IgD-negative memory B cell (primary cell): ENCODE data around the gene MYO18A. TPM values are rescaled to one million over a fixed set of nuclear protein-coding genes. Genes with fewer than 3 reads are reported as not detected.
"Not testable (repeated sequence)": the region's sequence is repeated elsewhere in the genome, so short reads cannot be mapped to it uniquely, and the experiment has no call there.

ENCODE experiments used
- H3K27ac Mint-ChIP-seq, 3 donors: one replicate each; pipeline ENCODE4 v1.8.0; 2020 to 2022; ENCODE audit warnings: mild to moderate bottlenecking in 3 of 3, mixed read lengths in 3 of 3, moderate library complexity in 1 of 3
- H3K27me3 Mint-ChIP-seq: one replicate; pipeline ENCODE4 v1.8.0; 2021; ENCODE audit warnings: mixed read lengths
- H3K36me3 Mint-ChIP-seq: one replicate; pipeline ENCODE4 v1.8.0; 2020; ENCODE audit warnings: mild to moderate bottlenecking, mixed read lengths
- H3K4me1 Mint-ChIP-seq, 3 donors: one replicate each; pipeline ENCODE4 v1.8.0; 2020 to 2022; ENCODE audit warnings: mixed read lengths in 3 of 3, mild to moderate bottlenecking in 1 of 3
- H3K4me3 Mint-ChIP-seq, 4 donors: one replicate each; pipeline ENCODE4 v1.8.0; 2020 to 2022; ENCODE audit warnings: mild to moderate bottlenecking in 4 of 4, mixed read lengths in 4 of 4, moderate library complexity in 3 of 4
- H3K9me3 Mint-ChIP-seq, 3 donors: one replicate each; pipeline ENCODE4 v1.8.0; 2020 to 2021; ENCODE audit warnings: mixed read lengths in 3 of 3, mild to moderate bottlenecking in 1 of 3
- polyA plus RNA-seq: library from polyadenylated mRNA; unstranded; fragments of 300-500 nt; fragmentation: Illumina TruSeq; gene quantifications from one replicate; pipeline ENCODE4 v1.2.3, GENCODE V29; 2021

The MYO18A gene
- polyA plus RNA-seq, 1 donor from 2014 or later = 39.6 TPM

DNA sequence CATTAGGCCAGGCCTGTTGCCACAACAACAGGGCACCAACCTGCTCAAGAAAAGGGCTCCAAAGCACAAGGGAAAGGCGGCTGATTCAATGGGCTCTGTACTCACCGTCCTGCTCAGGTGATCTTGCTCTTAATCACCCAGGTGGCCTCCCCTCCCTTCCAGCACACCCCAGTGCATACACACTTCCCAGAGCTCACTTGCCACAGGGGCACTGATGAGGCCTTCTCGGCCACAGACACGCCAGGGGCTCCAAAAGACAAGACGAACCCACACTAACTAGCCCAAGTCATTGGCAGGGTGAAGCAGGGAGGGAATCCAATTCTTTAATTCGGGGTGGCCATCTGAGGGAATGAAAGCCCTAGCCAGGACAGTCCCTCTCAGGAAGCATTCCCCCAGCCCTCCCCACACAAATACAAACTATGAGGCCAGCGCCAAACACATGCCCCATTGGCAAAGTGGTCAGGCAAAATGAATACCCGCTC, 1.4 kb downstream of the MYO18A start:
- Mint-ChIP-seq H3K27ac (peak overlapping the region in 2 of 3 donors; percentile 15 to 53), H3K27me3 (no peaks in the 10 kb centered on the region), H3K4me3 (peak overlapping the region; percentile 38 to 85 (median 80)), H3K4me1 (peaks cover 8 to 17% (median 15%) of the 10 kb centered on the region in 3 donors), H3K9me3 (no peaks in the 10 kb centered on the region), H3K36me3 (no peaks in the 10 kb centered on the region)

- Mint-ChIP-seq H3K27ac (peak overlapping the region in 2 of 3 donors; percentile 15 to 63), H3K36me3 (no peaks in the 10 kb centered on the region), H3K27me3 (no peaks in the 10 kb centered on the region)
These were observed 2.1 kb downstream of the MYO18A start for GRCh38 chr17:29177871-29178749.

GRCh38 chr17:29177541-29177870, 2.7 kb downstream of the MYO18A start:
- Mint-ChIP-seq H3K27me3 (no peaks in the 10 kb centered on the region), H3K4me3 (peak overlapping the region in 3 of 4 donors; percentile 29 to 81 (median 79)), H3K4me1 (peaks cover 8 to 17% (median 15%) of the 10 kb centered on the region in 3 donors), H3K36me3 (no peaks in the 10 kb centered on the region), H3K9me3 (no peaks in the 10 kb centered on the region), H3K27ac (peak overlapping the region in 2 of 3 donors; percentile 11 to 78)

More at GRCh38 chr17:29177871-29178749, 2.1 kb downstream of the MYO18A start:
- peak overlapping the region; percentile 29 to 81 (median 80) for H3K4me3 Mint-ChIP-seq
- H3K9me3 Mint-ChIP-seq = no peaks in the 10 kb centered on the region
- peaks cover 8 to 17% (median 15%) of the 10 kb centered on the region in 3 donors for H3K4me1 Mint-ChIP-seq

- no peaks in the 10 kb centered on the region for H3K27me3 Mint-ChIP-seq
- no peaks in the 10 kb centered on the region for H3K9me3 Mint-ChIP-seq
- peak overlapping the region; percentile 11 to 97 (median 78) for H3K27ac Mint-ChIP-seq
- peaks cover 8 to 17% (median 15%) of the 10 kb centered on the region in 3 donors for H3K4me1 Mint-ChIP-seq
- H3K4me3 Mint-ChIP-seq = peak overlapping the region; percentile 79 to 95 (median 86)
- no peaks in the 10 kb centered on the region for H3K36me3 Mint-ChIP-seq
These were observed 3.4 kb downstream of the MYO18A start for GRCh38 chr17:29176558-29177351.

GRCh38 chr17:29175349-29175748, 4.8 kb downstream of the MYO18A start:
- peaks cover 8 to 17% (median 12%) of the 10 kb centered on the region in 3 donors for H3K4me1 Mint-ChIP-seq
- peak overlapping the region in 3 of 4 donors; percentile 28 to 95 (median 81) for H3K4me3 Mint-ChIP-seq
- H3K36me3 Mint-ChIP-seq = no peaks in the 10 kb centered on the region
- H3K9me3 Mint-ChIP-seq = no peaks in the 10 kb centered on the region
- no peaks in the 10 kb centered on the region for H3K27me3 Mint-ChIP-seq
- H3K27ac Mint-ChIP-seq = no peak overlapping the region

GRCh38 chr17:29172589-29172988, 7.6 kb downstream of the MYO18A start:
- peak overlapping the region in 1 of 4 donors; percentile 29 for H3K4me3 Mint-ChIP-seq
- no peaks in the 10 kb centered on the region for H3K27me3 Mint-ChIP-seq
- peaks cover 7 to 11% (median 8%) of the 10 kb centered on the region in 3 donors for H3K4me1 Mint-ChIP-seq
- H3K36me3 Mint-ChIP-seq = no peaks in the 10 kb centered on the region
- no peaks in the 10 kb centered on the region for H3K9me3 Mint-ChIP-seq
- H3K27ac Mint-ChIP-seq = no peak overlapping the region

GRCh38 chr17:29170682-29171081, 9.5 kb downstream of the MYO18A start:
- Mint-ChIP-seq H3K36me3 (no peaks in the 10 kb centered on the region), H3K27ac (peak overlapping the region in 1 of 3 donors; percentile 9), H3K9me3 (no peaks in the 10 kb centered on the region), H3K4me1 (peaks cover 0 to 4% (median 0%) of the 10 kb centered on the region in 3 donors), H3K27me3 (no peaks in the 10 kb centered on the region), H3K4me3 (no peak overlapping the region)

- H3K9me3 Mint-ChIP-seq = no peaks in the 10 kb centered on the region
- no peaks in the 10 kb centered on the region for H3K27me3 Mint-ChIP-seq
- H3K27ac Mint-ChIP-seq = no peak overlapping the region
These were observed 10.2 kb downstream of the MYO18A start for GRCh38 chr17:29169806-29170591.

GRCh38 chr17:29168759-29169126, 11.5 kb downstream of the MYO18A start:
- not testable (repeated sequence) for H3K4me3 Mint-ChIP-seq, H3K27me3 Mint-ChIP-seq, H3K9me3 Mint-ChIP-seq, H3K36me3 Mint-ChIP-seq, H3K4me1 Mint-ChIP-seq, H3K27ac Mint-ChIP-seq

More at GRCh38 chr17:29169806-29170591, 10.2 kb downstream of the MYO18A start:
- peaks cover 0 to 4% (median 0%) of the 10 kb centered on the region in 3 donors for H3K4me1 Mint-ChIP-seq
- no peak overlapping the region for H3K4me3 Mint-ChIP-seq
- peaks cover under 1% of the 10 kb centered on the region for H3K36me3 Mint-ChIP-seq

DNA sequence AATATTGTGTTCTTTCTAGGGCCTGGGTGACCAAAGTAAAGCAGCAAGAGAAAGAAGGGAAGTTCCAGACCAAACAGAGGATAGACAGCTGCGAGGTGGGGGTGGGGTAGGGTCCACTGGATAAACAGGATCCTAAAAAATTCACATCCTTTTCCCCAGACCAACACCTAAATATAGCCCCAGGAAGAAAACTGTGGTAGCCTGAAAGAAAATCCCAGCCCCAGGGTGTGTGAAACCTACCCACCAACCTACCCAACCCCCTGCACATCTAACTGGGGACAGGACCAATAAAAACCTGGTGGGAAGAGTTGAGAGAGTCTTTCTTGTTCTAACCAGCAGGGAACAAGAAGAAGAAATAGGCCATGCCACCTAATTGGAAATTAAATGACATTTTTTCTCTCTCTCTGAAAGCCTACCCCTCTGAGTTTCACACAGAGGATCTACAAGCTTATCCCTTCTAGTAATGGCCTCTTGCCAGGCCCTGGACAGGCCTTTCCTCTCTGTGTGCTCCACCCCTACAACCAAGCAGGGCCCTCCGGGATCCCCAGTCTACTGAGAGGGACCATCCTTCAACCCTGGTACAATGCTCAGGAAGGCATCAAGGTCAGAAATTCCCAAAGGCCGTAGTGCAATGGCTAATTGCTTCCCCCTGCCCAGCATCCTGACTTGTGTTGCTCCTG, 12.0 kb downstream of the MYO18A start:
- H3K4me3 Mint-ChIP-seq = no peak overlapping the region
- H3K27ac Mint-ChIP-seq = no peak overlapping the region
- peaks cover 0 to 4% (median 0%) of the 10 kb centered on the region in 3 donors for H3K4me1 Mint-ChIP-seq
- no peaks in the 10 kb centered on the region for H3K27me3 Mint-ChIP-seq
- H3K9me3 Mint-ChIP-seq = no peaks in the 10 kb centered on the region
- H3K36me3 Mint-ChIP-seq = peaks cover 3% of the 10 kb centered on the region

GRCh38 chr17:29167393-29168078, 12.7 kb downstream of the MYO18A start:
- peaks cover 0 to 4% (median 0%) of the 10 kb centered on the region in 3 donors for H3K4me1 Mint-ChIP-seq
- no peak overlapping the region for H3K4me3 Mint-ChIP-seq
- H3K27ac Mint-ChIP-seq = no peak overlapping the region
- H3K27me3 Mint-ChIP-seq = no peaks in the 10 kb centered on the region
- H3K36me3 Mint-ChIP-seq = peaks cover 3% of the 10 kb centered on the region
- H3K9me3 Mint-ChIP-seq = no peaks in the 10 kb centered on the region

DNA sequence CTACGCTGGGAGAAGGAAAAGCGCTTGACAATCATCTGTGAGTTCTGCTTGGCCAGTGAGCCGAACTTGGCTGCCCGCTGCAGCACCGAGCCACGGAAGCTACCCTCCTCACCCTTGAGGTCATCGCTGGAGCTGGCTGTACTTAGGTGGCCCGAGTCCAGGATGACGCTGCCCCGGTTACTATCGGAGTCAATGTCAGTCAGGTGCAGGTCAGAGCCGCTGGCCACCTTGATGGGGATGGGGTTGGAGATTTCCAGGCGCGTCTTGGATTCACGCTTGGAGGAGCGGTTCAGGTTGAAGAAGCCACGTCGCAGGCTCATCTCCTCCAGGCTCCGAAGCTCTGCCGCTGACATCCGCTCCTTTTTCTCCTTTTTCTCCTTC, 13.7 kb downstream of the MYO18A start:
- H3K9me3 Mint-ChIP-seq = no peaks in the 10 kb centered on the region
- peaks cover 5% of the 10 kb centered on the region for H3K36me3 Mint-ChIP-seq
- no peak overlapping the region for H3K27ac Mint-ChIP-seq
- H3K4me3 Mint-ChIP-seq = no peak overlapping the region
- H3K27me3 Mint-ChIP-seq = no peaks in the 10 kb centered on the region
- peaks cover 0 to 4% (median 4%) of the 10 kb centered on the region in 3 donors for H3K4me1 Mint-ChIP-seq

- Mint-ChIP-seq H3K36me3 (peaks cover 5% of the 10 kb centered on the region), H3K27me3 (no peaks in the 10 kb centered on the region), H3K4me1 (peaks cover 0 to 4% (median 4%) of the 10 kb centered on the region in 3 donors), H3K9me3 (no peaks in the 10 kb centered on the region), H3K4me3 (no peak overlapping the region), H3K27ac (no peak overlapping the region)
These were observed 14.2 kb downstream of the MYO18A start for GRCh38 chr17:29165800-29166506.
